NCI-H345 treated with DMSO at 0.1 percent for 48 hours (cell line): Measurements from ENCODE around the gene CACTIN.
"Not testable (repeated sequence)": the region's sequence is repeated elsewhere in the genome, so short reads cannot be mapped to it uniquely, and the experiment has no call there.

Experiments used
- DNase-seq: peaks from one replicate; lab custom pipeline; 2025; ENCODE audit not compliant: unreplicated experiment; lab: John Stamatoyannopoulos, UW

Gene CACTIN

GRCh38 chr19:3590991-3591659 lies 35.5 kb downstream of the CACTIN start:
- no peak for DNase-seq

GRCh38 chr19:3589949-3590348 lies 36.6 kb downstream of the CACTIN start:
- DNase-seq: no peak

- no peak for DNase-seq
These were observed 37.2 kb downstream of the CACTIN start for GRCh38 chr19:3589439-3589838.

- no peak for DNase-seq
These were observed 39.8 kb downstream of the CACTIN start for GRCh38 chr19:3586707-3587346.

GRCh38 chr19:3586127-3586626 lies 40.4 kb downstream of the CACTIN start:
- no peak for DNase-seq

GRCh38 chr19:3585301-3586126 lies 41.1 kb downstream of the CACTIN start, which contains the start of gene GIPC3:
Gene GIPC3, plus strand, starts transcription at chr19:3585478. Its CDS starts 120 bp downstream, at chr19:3585598.
- DNase-seq: no peak

- DNase-seq: not testable (repeated sequence)
These were observed 42.4 kb downstream of the CACTIN start for GRCh38 chr19:3584036-3584802.

- not testable (repeated sequence) for DNase-seq
These were observed 44.8 kb downstream of the CACTIN start for GRCh38 chr19:3581792-3582191.

GRCh38 chr19:3580156-3580934 lies 46.2 kb downstream of the CACTIN start:
- no peak for DNase-seq

- DNase-seq: no peak
These were observed 48.2 kb downstream of the CACTIN start for GRCh38 chr19:3578390-3578789.

- no peak for DNase-seq
These were observed 48.8 kb downstream of the CACTIN start for GRCh38 chr19:3577723-3578344.

GRCh38 chr19:3576696-3577443 lies 49.7 kb downstream of the CACTIN start:
- DNase-seq: no peak

- DNase-seq: no peak
These were observed 50.5 kb downstream of the CACTIN start for GRCh38 chr19:3575949-3576673.

- no peak for DNase-seq
These were observed 51.3 kb downstream of the CACTIN start for GRCh38 chr19:3575260-3575741.

- peak; percentile 92 for DNase-seq
These were observed 52.5 kb downstream of the CACTIN start for GRCh38 chr19:3573858-3574637.

- no peak for DNase-seq
These were observed 53.3 kb downstream of the CACTIN start for GRCh38 chr19:3573162-3573857.

GRCh38 chr19:3572855-3573161 lies 53.8 kb downstream of the CACTIN start, which contains the start of gene HMG20B:
Gene HMG20B, plus strand, starts transcription at chr19:3572944. Its CDS starts 366 bp downstream, at chr19:3573310.
- DNase-seq: no peak
